GM19239 (cell line): ENCODE data around the gene LRRC71.
A peak's percentile ranks its signal among the peaks of the same experiment; 100 is the strongest.
"Not testable (repeated sequence)": the region's sequence is repeated elsewhere in the genome, so short reads cannot be mapped to it uniquely, and the experiment has no call there.

ENCODE experiments used
- DNase-seq: peaks from one replicate; pipeline ENCODE4 v3.0.0; 2011; ENCODE audit warnings: low spot score; ENCODE audit not compliant: insufficient read length
- FAIRE-seq: peaks from 2 replicates; lab custom pipeline; 2011; peaks lifted over from hg19 to GRCh38; lab: Jason Lieb, UNC

The LRRC71 gene

DNA sequence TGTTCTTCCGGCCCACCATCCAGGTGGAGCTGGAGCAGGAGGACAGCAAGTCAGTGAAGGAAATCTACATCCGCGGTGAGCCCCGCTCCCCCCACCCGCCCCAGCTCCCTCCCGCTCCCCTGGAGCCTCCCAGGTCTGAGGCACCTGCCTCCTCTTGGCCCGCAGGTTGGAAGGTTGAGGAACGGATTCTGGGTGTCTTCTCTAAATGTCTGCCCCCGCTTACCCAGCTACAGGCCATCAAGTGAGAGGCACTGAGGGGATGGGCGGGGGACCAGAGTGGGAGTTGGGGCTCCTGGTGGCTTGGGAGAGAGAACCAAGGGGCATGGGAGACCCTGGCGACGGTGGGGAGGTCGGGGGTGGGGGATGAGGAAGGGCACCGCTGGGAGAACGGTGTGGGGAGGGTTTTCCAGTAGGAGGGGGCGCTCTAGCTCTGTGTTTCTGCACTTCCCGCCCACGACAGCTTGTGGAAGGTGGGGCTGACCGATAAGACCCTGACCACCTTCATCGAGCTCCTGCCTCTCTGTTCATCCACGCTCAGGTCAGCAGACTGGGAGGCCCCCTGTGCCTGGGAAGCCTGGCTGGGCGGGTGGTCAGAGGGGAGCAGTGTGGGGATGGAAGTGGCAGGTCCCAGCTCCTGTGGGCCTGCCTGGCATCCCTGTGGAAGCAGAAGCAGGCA lies 4.2 kb downstream of the LRRC71 start:
- DNase-seq (no peak), FAIRE-seq (no peak)

DNA sequence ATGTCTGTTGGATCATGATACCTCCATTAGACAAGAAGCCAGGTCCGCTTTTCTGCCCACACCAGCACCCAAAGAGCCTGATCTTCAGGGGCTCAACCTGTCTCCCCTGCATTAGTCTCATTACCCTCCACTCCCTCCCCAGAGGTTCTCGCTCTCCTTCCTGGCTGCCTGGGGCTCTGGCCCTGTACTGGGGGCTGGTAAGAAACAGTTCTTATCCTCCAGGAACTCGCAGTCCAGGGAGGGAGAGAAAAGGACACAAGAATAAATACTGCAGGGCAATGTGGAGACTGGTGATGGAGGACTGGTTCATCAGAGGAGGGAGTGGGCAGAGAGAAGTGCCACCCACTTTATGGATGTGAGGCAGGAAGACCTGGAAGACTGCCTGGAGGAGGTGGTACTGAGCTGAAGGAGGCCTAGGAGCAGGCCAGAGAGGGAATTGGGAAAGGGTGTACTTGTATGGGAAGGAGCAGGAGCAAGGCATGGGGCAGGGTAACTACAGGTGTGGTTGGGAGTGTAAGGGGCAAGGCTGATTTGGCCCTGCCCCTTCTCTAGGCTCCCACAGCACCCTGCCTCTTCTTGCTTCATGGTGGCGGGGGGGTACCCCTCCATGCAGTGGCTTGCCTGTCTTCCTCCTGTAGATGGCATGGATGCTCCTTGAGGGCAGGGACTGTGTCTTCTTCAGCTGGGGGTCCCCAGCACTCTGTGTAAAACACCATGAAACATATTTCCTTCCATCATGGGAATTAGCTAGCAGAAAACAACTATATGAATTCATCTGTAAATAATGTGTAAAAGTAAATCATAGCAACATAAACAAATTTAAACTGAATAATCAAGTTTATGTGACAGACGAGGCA lies 5.0 kb downstream of the LRRC71 start:
- FAIRE-seq (no peak), DNase-seq (no peak)

DNA sequence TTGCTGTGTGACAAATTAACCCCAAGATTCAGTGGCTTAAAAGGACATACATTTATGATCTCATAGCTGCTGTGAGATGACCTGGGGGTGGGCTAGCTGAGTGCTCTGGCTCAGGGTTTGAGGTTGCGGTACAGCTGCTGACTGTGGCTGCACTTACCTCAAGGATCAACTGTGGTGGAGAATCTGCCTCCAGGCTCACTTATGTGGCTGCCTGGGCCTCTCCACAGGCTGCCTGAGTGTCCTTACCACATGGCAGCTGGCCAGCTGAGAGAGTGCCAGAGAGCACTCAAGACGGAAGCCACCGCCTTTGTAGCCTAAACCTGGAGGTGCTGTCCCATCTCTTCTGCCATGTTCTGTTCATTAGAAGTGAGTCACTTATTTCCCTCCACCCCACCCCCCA lies 5.7 kb downstream of the LRRC71 start:
- FAIRE-seq (no peak), DNase-seq (no peak)

DNA sequence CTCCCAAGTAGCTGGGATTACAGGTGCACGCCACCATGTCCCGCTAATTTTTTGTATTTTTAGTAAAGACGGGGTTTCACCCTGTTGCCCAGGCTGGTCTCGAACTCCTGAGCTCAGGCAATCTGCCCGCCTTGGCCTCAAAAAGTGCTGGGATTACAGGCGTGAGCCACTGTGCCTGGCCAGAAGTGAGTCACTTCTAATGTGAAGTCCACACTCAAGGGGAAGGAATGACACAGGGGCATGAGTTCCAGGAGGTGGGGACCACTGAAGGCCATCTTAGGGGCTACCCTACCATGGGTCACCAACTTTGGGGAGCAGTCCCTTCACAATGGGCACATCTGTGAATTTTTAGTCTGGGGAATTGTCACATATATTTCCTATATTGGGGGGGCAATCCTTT lies 6.3 kb downstream of the LRRC71 start:
- not testable (repeated sequence) for FAIRE-seq, DNase-seq

DNA sequence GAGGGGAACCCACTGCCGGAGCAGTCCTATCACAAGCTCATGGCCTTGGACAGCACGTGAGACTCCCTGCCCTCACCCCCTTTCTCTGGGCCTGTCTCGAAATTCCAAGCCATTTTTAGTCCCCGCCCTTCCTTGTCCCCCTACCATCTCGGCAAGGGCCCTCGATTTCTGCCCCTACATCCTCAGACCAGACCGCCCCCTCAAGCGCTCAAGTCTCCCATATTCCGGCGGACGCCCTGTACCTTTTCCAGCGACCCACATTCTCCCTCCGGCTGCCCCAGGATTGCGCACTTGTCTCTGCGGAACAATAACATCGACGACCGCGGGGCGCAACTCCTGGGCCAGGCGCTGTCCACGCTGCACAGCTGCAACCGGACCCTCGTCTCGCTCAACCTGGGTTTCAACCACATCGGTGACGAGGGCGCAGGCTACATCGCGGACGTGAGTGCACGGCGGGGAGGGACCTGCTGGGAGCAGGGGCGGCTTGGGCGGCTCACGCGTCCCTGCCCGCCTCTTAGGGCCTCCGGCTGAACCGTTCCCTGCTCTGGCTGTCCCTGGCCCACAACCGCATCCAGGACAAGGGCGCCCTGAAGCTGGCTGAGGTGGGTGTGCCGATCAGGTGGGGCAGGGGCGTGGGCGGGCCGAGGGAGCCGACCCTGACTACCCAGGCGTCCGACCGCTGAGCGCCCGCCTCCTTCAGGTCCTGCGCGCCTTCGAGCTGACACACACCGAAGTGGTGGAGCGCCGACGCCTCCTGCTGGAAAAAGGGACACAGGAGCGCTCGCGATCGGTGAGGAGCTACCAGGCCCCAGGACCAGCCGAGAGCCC lies 7.0 kb downstream of the LRRC71 start:
- FAIRE-seq (no peak), DNase-seq (peak; percentile 37)

DNA sequence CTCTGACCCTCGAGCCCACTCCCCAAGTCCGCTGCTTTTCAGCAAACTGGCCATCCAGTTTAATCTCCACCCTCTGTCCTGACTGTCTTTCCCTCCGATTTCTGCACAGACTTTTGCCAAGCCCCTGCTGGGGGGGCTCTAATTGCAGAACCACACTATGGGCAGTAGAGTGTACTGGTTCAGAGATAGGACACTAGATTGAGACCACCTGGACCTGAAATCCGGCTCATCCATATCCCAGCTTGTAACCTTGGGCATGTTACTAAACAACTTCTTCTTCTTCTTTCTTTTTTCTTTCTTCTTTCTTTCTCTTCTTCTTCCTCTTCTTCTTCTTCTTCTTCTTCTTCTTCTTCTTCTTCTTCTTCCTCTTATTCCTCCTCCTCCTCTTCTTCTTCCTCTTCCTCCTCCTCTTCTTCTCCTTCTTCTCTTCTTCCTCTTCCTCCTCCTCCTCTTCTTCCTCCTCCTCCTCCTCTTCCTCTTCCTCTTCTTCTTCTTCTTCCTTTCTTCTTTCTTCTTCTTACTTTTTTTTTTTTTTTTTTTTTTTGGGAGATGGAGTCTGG lies 7.7 kb downstream of the LRRC71 start:
- DNase-seq, result no peak

DNA sequence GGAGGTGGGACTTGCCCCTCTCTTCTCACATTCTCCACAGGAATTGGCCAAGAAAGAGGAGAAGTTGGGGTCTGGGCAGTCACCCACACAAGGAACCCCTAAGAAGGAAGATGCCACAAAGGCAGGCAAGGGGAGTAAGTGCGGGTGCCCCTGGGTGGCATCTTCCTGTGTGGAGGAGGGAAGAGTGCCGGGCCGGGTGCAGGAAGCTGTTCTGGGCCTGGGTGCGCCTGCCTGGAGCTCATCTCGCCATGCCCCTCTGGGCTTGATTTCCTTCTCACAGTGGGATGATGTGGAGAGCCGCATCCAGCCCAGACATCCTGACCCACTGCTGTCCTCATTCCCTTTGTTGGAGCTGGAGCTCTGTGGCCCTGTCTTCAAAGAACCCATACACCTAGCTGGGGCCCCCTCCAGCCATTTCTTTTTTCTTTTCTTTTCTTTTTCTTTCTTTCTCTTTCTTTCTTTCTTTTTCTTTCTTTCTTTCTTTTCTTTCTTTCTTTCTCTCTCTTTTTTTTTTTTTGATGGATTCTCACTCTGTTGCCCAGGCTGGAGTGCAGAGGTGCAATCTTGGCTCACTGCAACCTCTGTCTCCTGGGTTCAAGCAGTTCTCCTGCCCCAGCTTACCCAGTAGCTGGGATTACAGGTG lies 9.3 kb downstream of the LRRC71 start:
- no peak for FAIRE-seq
- no peak for DNase-seq

More for the DNA sequence above, 7.7 kb downstream of the LRRC71 start:
- no peak for FAIRE-seq

DNA sequence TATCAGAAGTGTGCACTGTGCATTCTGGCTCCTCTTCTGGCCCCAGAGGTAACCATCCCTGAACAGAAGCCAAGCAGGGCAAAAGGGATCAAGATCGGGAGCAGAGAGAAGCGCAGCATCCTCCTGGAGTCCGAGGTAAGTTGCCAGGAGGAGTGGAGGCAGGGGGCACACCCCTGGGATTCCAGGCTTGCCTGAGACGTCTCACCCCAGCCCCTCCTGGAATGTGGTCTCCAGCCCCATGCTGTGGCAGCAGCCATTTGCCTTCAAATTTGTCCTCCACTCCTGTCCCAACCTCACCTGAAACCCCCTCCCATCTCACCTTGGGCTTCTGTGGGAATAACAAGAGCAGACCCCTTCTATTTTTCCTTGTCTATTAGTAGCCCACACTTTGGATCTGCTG lies 10.1 kb downstream of the LRRC71 start:
- DNase-seq, result no peak
- no peak for FAIRE-seq

DNA sequence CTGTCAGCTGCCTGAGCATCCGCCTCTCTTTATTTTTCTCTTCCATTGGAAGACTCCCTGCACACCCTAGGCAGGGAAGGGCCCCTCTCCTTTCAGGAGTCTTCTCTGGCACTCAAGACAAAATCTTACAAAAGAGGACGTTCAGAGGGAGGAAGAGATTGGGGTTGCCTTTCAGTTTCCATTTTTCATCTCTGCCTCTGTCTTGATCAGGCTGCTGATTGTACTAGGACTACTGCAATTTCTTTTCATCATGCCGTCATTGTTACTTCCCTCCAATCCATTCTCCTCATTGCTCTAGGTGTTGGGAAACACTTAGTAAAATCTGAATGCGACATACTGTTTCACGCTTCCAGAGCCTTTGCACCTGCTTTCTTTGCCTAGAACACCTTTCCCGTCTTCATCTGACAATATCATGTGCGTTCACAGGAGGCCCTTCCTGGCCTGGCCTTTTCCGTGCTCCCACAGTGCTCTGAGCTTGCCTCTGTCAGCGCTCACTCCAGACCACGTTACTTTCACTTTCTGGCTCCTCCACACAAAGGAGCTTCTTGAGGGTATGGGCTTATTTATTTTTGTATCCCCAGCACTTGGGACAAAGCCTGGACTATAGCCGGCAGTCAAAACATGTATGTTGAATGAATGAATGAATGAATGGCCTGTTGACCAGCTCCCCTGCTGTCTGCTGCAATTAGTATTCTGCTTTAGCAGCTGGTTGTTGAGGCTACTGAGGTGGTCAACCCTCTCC lies 10.9 kb downstream of the LRRC71 start:
- FAIRE-seq, result peak; percentile 51
- DNase-seq, result no peak

DNA sequence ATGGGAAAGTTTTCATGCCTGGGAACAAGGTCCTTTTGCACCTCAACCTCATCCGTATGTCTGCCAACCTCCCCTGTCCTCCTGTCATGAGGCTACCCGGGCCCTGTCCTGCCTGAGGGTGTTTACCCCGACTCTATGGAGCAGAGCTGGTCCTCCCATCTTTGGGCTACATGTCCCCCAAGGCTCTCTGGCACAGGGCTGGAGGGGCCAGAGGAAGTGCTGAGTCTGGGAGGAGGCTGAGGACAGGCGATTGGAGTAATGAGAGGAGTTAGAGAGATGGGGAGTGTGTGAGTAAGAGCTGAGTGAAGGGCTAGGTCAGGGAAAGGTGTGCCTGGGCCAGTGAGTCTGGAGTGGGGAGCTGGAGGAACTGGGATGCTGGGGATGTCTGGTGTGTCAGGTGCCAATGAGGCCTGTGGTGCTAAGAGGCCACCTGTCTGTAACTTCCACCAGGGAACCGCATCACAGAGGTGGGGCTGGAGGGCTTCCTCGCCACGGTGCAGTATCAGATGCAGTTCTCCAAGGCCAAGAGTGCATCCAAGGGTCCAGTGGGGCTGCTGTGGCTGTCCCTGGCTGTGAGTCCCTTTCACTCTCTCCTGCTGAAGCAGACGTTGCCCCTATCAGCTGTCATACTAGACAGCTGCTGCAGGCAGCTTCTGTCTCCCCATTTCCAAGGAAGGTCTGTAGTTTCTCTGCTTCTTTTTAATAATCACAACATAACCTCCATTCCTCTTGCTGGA lies 11.7 kb downstream of the LRRC71 start:
- FAIRE-seq, result no peak

DNA sequence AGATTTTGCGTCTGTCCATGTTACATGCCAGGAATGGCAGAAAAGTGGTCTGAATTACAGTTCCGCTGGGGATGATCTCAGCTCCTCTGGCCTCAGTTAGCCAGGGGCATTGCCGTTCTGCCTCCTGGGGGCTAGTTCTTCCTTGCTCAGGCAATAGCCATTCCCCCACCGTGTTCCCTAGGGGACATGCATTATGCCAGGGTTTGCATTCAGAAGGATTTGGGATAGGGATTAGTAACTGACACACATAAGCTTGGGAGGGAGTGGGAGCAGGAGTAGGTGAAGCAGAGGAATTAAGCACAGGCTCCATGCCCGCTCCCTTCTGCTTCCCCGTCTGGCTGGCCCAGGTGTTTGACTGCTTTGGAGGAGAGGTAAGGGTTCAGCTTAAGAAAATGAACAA lies 12.7 kb downstream of the LRRC71 start:
- DNase-seq, result no peak
- FAIRE-seq, result no peak

More for the DNA sequence above, 11.7 kb downstream of the LRRC71 start:
- DNase-seq, result no peak

DNA sequence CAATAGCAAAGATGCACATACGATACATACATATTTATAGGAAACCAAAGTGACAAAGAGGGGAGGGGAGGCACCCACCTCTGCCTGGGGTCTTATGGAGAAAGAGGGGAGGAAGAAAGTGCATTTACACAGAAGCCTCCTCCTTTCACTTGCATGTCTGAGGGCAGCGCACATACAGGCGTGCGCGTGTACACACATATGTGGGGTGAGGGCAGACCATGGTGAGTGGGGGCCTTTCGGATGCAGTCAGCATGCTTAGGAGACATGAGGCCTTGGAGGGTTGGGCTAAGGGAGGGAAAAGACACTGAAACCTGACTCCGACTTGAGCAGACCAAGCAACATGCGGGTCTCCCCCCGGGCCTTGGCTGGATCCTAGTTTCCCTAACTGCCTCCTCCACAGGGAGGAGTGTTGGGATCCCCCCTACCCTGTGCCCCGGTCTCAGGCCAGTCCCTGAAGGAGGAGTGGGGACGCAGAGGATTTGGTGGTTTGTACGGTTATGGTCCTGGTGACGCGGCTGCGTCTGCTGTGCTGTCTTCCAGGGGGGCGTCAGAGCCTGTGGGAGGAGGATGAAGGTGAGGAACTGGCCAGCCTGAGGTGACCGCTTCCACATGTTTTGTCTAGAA lies 15.2 kb downstream of the LRRC71 start:
- FAIRE-seq (no peak), DNase-seq (no peak)

DNA sequence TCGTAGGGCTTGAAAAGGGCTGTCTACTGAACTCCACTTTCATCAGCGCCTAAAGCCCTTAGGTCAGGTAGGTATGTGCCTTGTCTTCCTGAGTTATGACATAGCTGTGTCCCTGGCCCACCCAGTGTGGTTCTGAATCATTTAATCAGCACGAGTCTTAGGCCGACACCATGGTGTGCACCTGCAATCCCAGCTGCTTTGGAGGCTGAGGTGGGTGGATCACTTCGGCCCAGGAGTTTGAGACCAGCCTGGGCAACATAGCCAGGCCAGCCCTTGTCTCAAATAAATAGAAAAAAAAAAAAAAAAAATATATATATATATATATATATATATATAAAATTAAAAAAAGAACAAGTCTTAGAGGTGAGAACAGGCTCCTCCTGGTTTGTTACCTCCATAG lies 15.8 kb downstream of the LRRC71 start:
- no peak for FAIRE-seq
- no peak for DNase-seq

DNA sequence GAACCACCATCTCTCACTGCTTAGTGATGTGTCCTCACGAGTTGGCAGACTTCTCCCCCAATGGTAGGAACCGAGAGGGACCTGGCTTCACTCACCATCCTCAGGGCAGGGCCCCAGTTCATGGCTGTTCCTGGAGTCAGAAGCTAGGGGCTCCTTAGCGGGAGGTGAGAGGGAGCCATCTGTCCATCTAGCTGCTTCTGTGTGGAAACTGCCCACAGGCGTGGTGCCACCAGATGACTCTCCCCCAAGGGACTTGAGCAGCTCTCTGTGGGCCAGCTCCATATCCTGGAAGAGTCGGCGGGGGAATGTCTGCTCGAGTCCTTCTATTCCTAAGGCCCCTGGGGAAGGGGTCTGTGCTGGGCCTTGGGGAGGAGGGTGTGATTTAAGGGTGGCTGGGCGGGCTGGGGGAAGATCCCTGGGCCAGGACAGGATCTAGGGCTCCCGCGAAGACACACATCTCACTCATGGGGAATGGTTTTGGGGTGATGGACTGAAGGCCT lies 16.3 kb downstream of the LRRC71 start:
- FAIRE-seq (no peak), DNase-seq (no peak)

DNA sequence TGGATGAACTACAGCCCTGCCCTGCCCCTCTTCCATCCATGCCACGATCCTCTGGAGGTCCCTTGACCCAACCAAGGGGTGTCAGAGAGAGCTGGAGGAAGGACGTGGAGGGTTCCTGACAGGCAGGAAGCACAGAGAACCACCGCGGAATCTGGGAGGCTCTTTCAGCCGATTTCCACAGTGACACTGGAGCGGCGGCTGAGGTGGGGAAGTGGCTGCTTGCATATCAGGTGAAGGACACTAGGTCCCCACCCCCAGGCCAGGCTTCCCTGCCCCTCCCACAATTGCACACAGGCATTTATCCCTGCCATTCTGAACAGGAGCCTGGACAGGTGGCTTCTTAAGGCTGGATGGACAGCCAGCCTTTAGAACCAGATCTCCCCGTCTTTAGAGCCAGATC lies 17.5 kb downstream of the LRRC71 start:
- DNase-seq, result no peak
- FAIRE-seq, result no peak

DNA sequence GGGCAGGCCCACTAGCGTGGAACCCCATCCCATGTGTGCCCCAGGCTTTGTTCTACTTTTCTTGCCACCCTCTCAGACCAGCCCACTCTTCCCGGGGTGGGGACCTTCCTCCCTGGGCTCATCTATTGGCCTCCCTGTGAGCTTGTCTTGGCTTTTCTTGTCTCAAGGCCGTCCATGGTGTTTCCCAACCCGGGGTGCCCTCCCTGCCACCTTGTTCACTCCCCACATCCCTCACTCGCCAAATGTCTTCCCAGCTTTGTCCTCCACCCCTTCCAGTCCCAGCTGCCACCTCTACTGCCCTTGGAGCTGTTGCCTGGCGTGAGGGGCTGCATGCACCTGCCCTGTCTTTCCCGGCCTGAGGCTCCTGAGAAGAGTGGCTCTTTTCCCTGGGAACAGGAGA lies 18.4 kb downstream of the LRRC71 start:
- FAIRE-seq (no peak), DNase-seq (no peak)

DNA sequence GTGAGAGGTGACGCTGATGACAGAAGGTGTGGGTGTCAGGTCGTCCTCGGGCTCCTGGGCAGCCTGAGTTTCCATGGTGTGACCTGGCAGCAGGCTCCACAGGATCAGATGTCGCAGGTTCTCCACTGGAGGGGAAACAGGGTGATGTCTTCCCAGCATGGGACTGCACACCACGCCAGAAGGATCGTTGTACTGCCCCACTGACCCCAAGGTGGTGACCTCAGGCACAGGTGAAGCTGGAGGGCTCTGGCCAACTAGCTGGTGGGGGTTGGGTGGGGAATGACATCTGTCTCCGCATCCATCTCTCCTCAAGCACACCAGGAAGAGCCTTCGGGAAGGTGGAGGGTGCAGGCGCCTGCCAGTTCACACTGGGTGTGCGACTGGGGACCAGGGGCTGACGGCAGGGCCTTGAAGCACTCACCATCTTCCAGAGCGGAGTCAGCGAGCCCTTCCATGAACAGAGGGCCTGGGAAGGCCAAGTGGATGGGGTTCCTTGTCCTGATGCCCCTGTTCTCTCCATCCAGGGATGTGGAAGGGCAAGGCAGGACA lies 19.4 kb downstream of the LRRC71 start:
- no peak for FAIRE-seq
- DNase-seq, result no peak

DNA sequence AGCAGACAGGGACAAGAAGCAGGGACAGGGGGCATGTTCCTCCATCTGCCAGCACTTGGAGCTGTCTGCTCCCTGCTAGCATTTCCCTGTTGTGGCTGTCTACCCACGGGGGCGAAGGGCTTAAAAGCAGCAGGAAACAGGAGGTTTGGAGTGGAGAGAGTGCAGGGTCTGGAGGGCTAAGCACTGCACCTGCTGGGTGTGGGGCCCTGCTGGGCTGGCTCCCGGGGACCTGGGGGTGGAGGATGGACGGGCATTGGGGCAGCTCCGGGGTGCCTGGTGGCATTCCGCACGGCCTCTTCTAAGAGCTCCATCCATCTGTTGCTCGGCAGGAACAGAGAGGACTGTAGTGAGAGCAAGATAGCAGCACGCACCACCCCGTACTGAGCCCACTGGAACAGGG lies 21.2 kb downstream of the LRRC71 start:
- no peak for DNase-seq
- no peak for FAIRE-seq
